HepG2 (cell line): ENCODE measurements around the gene PLPP3. TPM values are rescaled to one million over a fixed set of nuclear protein-coding genes. Genes with fewer than 3 reads are reported as not detected.

ENCODE experiments used
- ATM ChIP-seq: fragments of 450-650 bp; IDR thresholded peaks from 2 replicates; pipeline ENCODE4 v1.7.1; 2017; ENCODE audit warnings: mild to moderate bottlenecking, borderline replicate concordance
- GATAD2A ChIP-seq: IDR thresholded peaks from 2 replicates; pipeline ENCODE4 v1.6.1; 2016
- GPN1 ChIP-seq: sonication (generic); formaldehyde crosslinking; IDR thresholded peaks from 2 replicates; pipeline ENCODE4 v1.5.1; 2020; ENCODE audit warnings: missing genetic modification reagents, borderline replicate concordance
- HDAC2 ChIP-seq: sonication (generic); formaldehyde crosslinking; IDR thresholded peaks from 2 replicates; pipeline ENCODE4 v1.4.0; 2020; ENCODE audit warnings: missing genetic modification reagents
- HOXA3 ChIP-seq: sonication (generic); formaldehyde crosslinking; IDR thresholded peaks from 2 replicates; pipeline ENCODE4 v1.5.0; 2020; ENCODE audit warnings: missing genetic modification reagents
- NR2F6 ChIP-seq, 2 experiments: IDR thresholded peaks; 2 replicates each; pipeline ENCODE4 v1.6.1; 2016; ENCODE audit warnings: antibody characterized with exemption in 1 of 2, mild to moderate bottlenecking in 1 of 2
- PPARG ChIP-seq: conservative IDR thresholded peaks from 2 replicates; pipeline ENCODE4 v1.6.1; 2016; ENCODE audit warnings: missing biosample characterization, missing genetic modification reagents
- REPIN1 ChIP-seq: sonication (generic); formaldehyde crosslinking; IDR thresholded peaks from 2 replicates; pipeline ENCODE4 v1.8.0; 2022; ENCODE audit warnings: missing genetic modification reagents, low read depth, mild to moderate bottlenecking, borderline replicate concordance
- SOX13 ChIP-seq, 3 experiments: fragments of 450-650 bp in 1 of 3; sonication (generic) in 1 of 3; formaldehyde crosslinking in 1 of 3; IDR thresholded peaks in 2 of 3; conservative IDR thresholded peaks in 1 of 3; 2 replicates each; pipeline versions ENCODE4 v1.5.0 to v1.6.1; 2016 to 2020; ENCODE audit warnings: antibody characterized with exemption in 1 of 3, mild to moderate bottlenecking in 1 of 3, missing compliant biosample characterization in 1 of 3, missing genetic modification reagents in 1 of 3, moderate library complexity in 1 of 3
- ZKSCAN5 ChIP-seq: sonication (generic); formaldehyde crosslinking; IDR thresholded peaks from 2 replicates; pipeline ENCODE4 v1.5.1; 2020; ENCODE audit warnings: mild to moderate bottlenecking, missing genetic modification reagents
- polyA plus RNA-seq, 8 experiments: library from polyadenylated mRNA; depleted of rRNA in 3 of 8; stranded (reverse) in 7 of 8; unstranded in 1 of 8; fragments of >200 nt; fragmentation: Illumina TruSeq in 4 of 8; extraction: Trizol in 4 of 8; gene quantifications; 2 replicates each; pipeline versions ENCODE4 v1.2.1 to v1.2.3, GENCODE V29; 2011 to 2016; ENCODE audit warnings: low read depth in 4 of 8, missing spikeins in 1 of 8, mixed read lengths in 1 of 8; ENCODE audit not compliant: insufficient read depth in 1 of 8
- total RNA-seq, 5 experiments: library from RNA; depleted of rRNA; stranded (reverse); fragments of >200 nt; fragmentation: Illumina TruSeq; extraction: Trizol; gene quantifications; 2 replicates each; pipeline ENCODE4 v1.2.3, GENCODE V29; 2016; ENCODE audit warnings: low read depth in 1 of 5
- TF ChIP-seq, protein P1 (sequence below): sonication (generic); formaldehyde crosslinking; IDR thresholded peaks from 2 replicates; pipeline ENCODE4 v1.5.0; 2020; ENCODE audit warnings: mild to moderate bottlenecking, low read depth, missing genetic modification reagents, borderline replicate concordance
- TF ChIP-seq, protein P2 (sequence below): sonication (generic); formaldehyde crosslinking; IDR thresholded peaks from 2 replicates; pipeline ENCODE4 v1.4.0; 2020; ENCODE audit warnings: missing genetic modification reagents
- TF ChIP-seq, protein P3 (sequence below): IDR thresholded peaks from 2 replicates; pipeline ENCODE4 v1.6.1; 2016
- TF ChIP-seq, protein P4 (sequence below): sonication (generic); formaldehyde crosslinking; IDR thresholded peaks from 2 replicates; pipeline ENCODE4 v1.4.0; 2020; ENCODE audit warnings: low read depth, mild to moderate bottlenecking, missing genetic modification reagents

Gene PLPP3
- total and polyA plus RNA-seq, 2 of the 13 experiments (the other 11 are each of a cell fraction or from before 2014, with no cell fraction given) = 49.7 to 65.8 TPM

DNA sequence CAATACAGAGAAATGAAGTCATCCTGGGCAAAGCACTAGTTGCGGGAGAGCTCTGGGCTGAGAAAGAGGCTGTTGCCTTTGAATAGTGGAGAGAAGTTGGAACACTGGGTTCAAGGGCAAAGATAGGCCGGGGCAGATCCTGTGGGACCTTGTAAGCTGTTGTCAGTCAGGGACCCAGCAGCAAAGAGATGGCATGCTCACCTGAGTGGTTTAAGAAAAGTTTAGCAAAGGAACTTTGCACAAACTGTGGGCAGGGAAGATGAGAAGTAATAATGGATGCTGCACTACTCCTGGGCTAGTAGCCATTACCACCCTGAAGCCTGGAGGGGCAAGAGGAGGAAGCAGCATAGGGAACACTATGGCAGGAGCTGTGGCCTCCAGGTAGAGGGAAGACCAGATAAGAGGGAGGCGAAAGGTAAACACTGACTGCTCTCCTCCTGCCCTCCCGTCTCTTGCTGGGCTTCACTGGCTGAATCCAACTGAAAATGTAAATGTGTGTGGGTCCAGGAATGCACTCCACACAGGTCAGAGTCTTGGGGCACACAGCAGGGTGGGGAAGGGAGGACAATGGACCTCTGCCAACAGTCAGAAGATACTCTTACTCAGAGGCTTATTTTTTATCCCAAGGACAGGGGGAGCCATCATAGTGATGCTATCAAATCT is 129.2 kb downstream of the PLPP3 start (continued):
- TF ChIP-seq PPARG (CRISPR knock-in tag) (no peak), ATM (no peak), GPN1 (CRISPR knock-in tag) (no peak), NR2F6 (IDR thresholded peaks at IDR 0.05) (no peak), NR2F6 (CRISPR knock-in tag; IDR thresholded peaks at IDR 0.05) (peak; percentile 20; the same call in 1 of the 2 replicates), GATAD2A (CRISPR knock-in tag) (peak; percentile 23), REPIN1 (CRISPR knock-in tag) (peak; percentile 41; the same call in 1 of the 2 replicates), SOX13 (IDR thresholded peaks at IDR 0.05) (no peak), SOX13 (CRISPR knock-in tag; conservative IDR thresholded peaks at IDR 0.05 in 1 of 2, IDR thresholded peaks at IDR 0.05 in 1 of 2) (peak in 1 of 2 experiments; percentile 22; a peak in 1 of 4 replicates), ZKSCAN5 (no peak), HOXA3 (CRISPR knock-in tag) (peak; percentile 32; the same call in 1 of the 2 replicates), HDAC2 (no peak; the same call in 1 of the 2 replicates)
- TF ChIP-seq, protein P1, sequence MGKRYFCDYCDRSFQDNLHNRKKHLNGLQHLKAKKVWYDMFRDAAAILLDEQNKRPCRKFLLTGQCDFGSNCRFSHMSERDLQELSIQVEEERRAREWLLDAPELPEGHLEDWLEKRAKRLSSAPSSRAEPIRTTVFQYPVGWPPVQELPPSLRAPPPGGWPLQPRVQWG (CRISPR knock-in tag) = no peak
- TF ChIP-seq, protein P2, sequence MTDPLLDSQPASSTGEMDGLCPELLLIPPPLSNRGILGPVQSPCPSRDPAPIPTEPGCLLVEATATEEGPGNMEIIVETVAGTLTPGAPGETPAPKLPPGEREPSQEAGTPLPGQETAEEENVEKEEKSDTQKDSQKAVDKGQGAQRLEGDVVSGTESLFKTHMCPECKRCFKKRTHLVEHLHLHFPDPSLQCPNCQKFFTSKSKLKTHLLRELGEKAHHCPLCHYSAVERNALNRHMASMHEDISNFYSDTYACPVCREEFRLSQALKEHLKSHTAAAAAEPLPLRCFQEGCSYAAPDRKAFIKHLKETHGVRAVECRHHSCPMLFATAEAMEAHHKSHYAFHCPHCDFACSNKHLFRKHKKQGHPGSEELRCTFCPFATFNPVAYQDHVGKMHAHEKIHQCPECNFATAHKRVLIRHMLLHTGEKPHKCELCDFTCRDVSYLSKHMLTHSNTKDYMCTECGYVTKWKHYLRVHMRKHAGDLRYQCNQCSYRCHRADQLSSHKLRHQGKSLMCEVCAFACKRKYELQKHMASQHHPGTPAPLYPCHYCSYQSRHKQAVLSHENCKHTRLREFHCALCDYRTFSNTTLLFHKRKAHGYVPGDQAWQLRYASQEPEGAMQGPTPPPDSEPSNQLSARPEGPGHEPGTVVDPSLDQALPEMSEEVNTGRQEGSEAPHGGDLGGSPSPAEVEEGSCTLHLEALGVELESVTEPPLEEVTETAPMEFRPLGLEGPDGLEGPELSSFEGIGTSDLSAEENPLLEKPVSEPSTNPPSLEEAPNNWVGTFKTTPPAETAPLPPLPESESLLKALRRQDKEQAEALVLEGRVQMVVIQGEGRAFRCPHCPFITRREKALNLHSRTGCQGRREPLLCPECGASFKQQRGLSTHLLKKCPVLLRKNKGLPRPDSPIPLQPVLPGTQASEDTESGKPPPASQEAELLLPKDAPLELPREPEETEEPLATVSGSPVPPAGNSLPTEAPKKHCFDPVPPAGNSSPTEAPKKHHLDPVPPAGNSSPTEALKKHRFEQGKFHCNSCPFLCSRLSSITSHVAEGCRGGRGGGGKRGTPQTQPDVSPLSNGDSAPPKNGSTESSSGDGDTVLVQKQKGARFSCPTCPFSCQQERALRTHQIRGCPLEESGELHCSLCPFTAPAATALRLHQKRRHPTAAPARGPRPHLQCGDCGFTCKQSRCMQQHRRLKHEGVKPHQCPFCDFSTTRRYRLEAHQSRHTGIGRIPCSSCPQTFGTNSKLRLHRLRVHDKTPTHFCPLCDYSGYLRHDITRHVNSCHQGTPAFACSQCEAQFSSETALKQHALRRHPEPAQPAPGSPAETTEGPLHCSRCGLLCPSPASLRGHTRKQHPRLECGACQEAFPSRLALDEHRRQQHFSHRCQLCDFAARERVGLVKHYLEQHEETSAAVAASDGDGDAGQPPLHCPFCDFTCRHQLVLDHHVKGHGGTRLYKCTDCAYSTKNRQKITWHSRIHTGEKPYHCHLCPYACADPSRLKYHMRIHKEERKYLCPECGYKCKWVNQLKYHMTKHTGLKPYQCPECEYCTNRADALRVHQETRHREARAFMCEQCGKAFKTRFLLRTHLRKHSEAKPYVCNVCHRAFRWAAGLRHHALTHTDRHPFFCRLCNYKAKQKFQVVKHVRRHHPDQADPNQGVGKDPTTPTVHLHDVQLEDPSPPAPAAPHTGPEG (CRISPR knock-in tag) = 0 out of 2 replicates have a peak, but pooled peaks have one; percentile 46
- TF ChIP-seq, protein P3, sequence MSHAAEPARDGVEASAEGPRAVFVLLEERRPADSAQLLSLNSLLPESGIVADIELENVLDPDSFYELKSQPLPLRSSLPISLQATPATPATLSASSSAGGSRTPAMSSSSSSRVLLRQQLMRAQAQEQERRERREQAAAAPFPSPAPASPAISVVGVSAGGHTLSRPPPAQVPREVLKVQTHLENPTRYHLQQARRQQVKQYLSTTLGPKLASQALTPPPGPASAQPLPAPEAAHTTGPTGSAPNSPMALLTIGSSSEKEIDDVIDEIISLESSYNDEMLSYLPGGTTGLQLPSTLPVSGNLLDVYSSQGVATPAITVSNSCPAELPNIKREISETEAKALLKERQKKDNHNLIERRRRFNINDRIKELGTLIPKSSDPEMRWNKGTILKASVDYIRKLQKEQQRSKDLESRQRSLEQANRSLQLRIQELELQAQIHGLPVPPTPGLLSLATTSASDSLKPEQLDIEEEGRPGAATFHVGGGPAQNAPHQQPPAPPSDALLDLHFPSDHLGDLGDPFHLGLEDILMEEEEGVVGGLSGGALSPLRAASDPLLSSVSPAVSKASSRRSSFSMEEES = no peak
- TF ChIP-seq, protein P4, sequence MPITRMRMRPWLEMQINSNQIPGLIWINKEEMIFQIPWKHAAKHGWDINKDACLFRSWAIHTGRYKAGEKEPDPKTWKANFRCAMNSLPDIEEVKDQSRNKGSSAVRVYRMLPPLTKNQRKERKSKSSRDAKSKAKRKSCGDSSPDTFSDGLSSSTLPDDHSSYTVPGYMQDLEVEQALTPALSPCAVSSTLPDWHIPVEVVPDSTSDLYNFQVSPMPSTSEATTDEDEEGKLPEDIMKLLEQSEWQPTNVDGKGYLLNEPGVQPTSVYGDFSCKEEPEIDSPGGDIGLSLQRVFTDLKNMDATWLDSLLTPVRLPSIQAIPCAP (CRISPR knock-in tag) = no peak
